ENCODE measurements around the gene ACIN1. TPM values are rescaled to one million over a fixed set of nuclear protein-coding genes. Genes with fewer than 3 reads are reported as not detected.

ACIN1 gene
- total and polyA plus RNA-seq, 2 experiments from 2014 or later = 76.1 to 172 TPM

GRCh38 chr14:23033801-23034497 lies 61.0 kb downstream of the ACIN1 start:
- Histone ChIP-seq H3K79me2 (replicated peaks; ENCODE audit: insufficient read depth) (peaks cover 46% of the 10 kb centered on the region), H3K4me3 (peak overlapping the region; percentile 75), H3K36me3 (ENCODE audit: insufficient read depth) (peaks cover 36% of the 10 kb centered on the region), H3K4me1 (ENCODE audit: insufficient read depth) (peaks cover 10% of the 10 kb centered on the region), H4K20me1 (replicated peaks; ENCODE audit: insufficient read depth) (no peaks in the 10 kb centered on the region), H3K27ac (ENCODE audit: low read depth) (peak overlapping the region; percentile 86), H3K27me3 (ENCODE audit: insufficient read depth) (no peaks in the 10 kb centered on the region), H2AFZ (no peak overlapping the region), H3F3A (replicated peaks; ENCODE audit: low read depth) (peaks cover 12% of the 10 kb centered on the region), H3K4me2 (peak overlapping the region; percentile 27), H3K9me2 (ENCODE audit: insufficient read depth) (0 out of 2 replicates have a peak, but pooled peaks cover 4% of the 10 kb centered on the region)
- H3K27me3 Mint-ChIP-seq (ENCODE audit: insufficient read depth, low read depth, poor library complexity) = no peaks in the 10 kb centered on the region
- TF ChIP-seq EZH2 (IDR thresholded peaks at IDR 0.05; ENCODE audit: low read depth, unreplicated experiment) (no peak), ZNF114 (CRISPR knock-in tag; IDR thresholded peaks at IDR 0.05) (no peak), STAT1 (IDR thresholded peaks at IDR 0.05; ENCODE audit: unreplicated experiment) (no peak), ETS1 (IDR thresholded peaks at IDR 0.05) (no peak), ZNF462 (CRISPR knock-in tag; IDR thresholded peaks at IDR 0.05) (no peak), CREB1 (CRISPR knock-in tag; IDR thresholded peaks at IDR 0.05; ENCODE audit: low read depth) (no peak), ZNF331 (CRISPR knock-in tag; IDR thresholded peaks at IDR 0.05; ENCODE audit: low read depth) (no peak), REST (IDR thresholded peaks at IDR 0.05; ENCODE audit: unreplicated experiment) (no peak), CTCF (conservative IDR thresholded peaks at IDR 0.05; ENCODE audit: low read depth in 2 of 2) (no peak), NANOG (IDR thresholded peaks at IDR 0.05; ENCODE audit: borderline replicate concordance) (no peak), EZH2phosphoT487 (IDR thresholded peaks at IDR 0.05; ENCODE audit: unreplicated experiment) (no peak), JUNB (IDR thresholded peaks at IDR 0.05; ENCODE audit: unreplicated experiment) (no peak), POLR2AphosphoS5 (IDR thresholded peaks at IDR 0.05; ENCODE audit: low read depth) (no peak)
- no peak for DNase-seq (ENCODE audit: low spot score)
- peak overlapping the region; percentile 95 for H3K4me3 Mint-ChIP-seq
- peak; percentile 18; the same call in 2 of the 3 replicates for ATAC-seq
- peak overlapping the region; percentile 100 for H3K27ac Mint-ChIP-seq
- peaks cover 17% of the 10 kb centered on the region for H3K4me1 Mint-ChIP-seq
- no peaks in the 10 kb centered on the region for H3K9me3 Mint-ChIP-seq
- peaks cover 47% of the 10 kb centered on the region for H3K36me3 Mint-ChIP-seq (ENCODE audit: low read depth)

All from GM23338 (cell line).